IPS-18c (cell line): ENCODE results near the gene MFF.

Source experiments
- H3K4me3 ChIP-seq: 2 replicates; pipeline ENCODE4 v1.7.0; 2013; ENCODE audit warnings: low read depth, mild to moderate bottlenecking, low read length, moderate library complexity; ENCODE audit not compliant: insufficient read depth
- H3K9me3 ChIP-seq: one replicate; pipeline ENCODE4 v1.6.1; 2013; ENCODE audit warnings: mild to moderate bottlenecking, low read length, moderate library complexity; ENCODE audit not compliant: control insufficient read depth, insufficient read depth

MFF gene

GRCh38 chr2:227389231-227389630, 64.2 kb downstream of the MFF start:
- no peak overlapping the region for H3K4me3 ChIP-seq
- H3K9me3 ChIP-seq = no peaks in the 10 kb centered on the region

- Histone ChIP-seq H3K9me3 (no peaks in the 10 kb centered on the region), H3K4me3 (no peak overlapping the region)
Measured at GRCh38 chr2:227389661-227390060, 64.6 kb downstream of the MFF start.

DNA sequence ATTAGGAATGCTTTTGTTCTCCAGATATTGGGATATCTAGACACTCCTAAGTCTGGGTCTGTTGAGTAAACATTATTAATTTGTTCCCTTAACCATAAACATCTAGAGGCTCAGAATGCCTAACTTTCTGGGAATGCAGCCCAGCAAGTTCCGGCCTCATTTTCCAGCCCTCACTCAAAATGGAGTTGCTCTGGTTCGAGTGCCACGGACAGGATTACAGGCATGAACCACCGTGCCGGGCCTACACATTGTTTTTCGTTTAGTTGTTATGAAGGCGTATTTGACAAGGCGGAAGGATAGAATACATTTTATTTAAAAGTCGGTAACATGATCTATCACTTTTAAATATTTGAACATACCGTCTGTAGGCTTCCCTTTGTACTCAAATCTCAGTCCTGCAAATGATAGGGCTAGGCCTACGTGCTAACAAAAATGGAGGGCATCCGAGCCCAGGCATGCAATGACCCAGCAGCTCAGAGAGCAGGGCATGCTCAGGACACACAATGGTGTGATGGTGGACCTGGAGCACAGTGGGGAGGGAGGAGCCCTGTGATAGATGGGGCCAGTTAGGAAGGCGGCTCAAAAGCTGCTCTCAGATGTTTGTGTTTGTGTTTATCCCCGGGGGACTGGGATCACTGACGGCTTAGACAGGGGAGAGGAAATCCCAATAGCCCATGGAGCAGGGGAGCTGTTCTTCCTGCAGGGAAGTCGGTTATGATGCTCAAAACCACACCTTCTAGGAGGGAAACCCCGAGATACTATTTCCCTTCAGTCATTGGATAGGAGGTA, 65.6 kb downstream of the MFF start:
- H3K4me3 ChIP-seq = no peak overlapping the region

DNA sequence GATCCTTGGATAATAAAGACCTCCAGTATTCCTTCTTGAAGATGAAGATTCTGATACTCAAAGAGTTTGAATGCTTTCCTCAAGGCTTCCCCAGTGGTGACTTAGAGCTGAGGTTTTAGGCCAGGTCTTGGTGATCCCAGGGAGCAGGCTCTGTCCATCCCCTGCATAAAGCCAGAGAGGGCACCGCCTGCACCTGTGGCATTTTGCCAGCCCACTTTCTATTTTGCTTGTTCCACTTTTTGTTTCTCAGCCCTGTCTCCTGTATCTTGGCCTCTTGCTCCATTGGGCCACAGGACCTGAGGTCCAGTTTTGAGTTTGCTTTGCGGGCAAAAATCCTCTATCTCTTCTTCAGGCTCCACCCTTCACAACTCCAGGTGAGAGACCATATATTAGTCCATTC, 69.3 kb downstream of the MFF start:
- Histone ChIP-seq H3K9me3 (no peaks in the 10 kb centered on the region), H3K4me3 (no peak overlapping the region)

More for the DNA sequence above, 65.6 kb downstream of the MFF start:
- no peaks in the 10 kb centered on the region for H3K9me3 ChIP-seq

GRCh38 chr2:227395556-227395955, 70.5 kb downstream of the MFF start:
- H3K9me3 ChIP-seq = no peaks in the 10 kb centered on the region

DNA sequence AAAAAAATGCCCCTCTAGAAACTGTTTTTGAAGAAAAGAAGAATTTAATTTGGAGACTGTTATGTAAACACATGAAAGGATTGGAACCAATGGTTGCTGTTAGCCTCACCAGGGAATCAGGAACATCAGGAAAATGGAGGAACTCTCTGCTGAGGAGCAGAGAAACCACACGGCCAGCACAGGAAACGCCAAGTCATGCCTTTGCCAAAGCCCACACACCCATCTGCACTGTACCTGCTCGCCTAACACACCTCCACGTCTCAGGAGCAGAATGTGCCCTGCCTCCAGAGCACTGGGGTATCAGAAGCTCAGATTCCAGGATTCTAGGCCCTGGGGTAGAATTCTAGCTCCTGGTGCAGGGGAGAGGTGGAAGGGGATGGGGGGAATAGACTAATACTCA, 72.5 kb downstream of the MFF start:
- Histone ChIP-seq H3K9me3 (no peaks in the 10 kb centered on the region), H3K4me3 (no peak overlapping the region)

More at GRCh38 chr2:227395556-227395955, 70.5 kb downstream of the MFF start:
- H3K4me3 ChIP-seq = no peak overlapping the region

- no peaks in the 10 kb centered on the region for H3K9me3 ChIP-seq
- no peak overlapping the region for H3K4me3 ChIP-seq
Measured at GRCh38 chr2:227398684-227399670, 73.9 kb downstream of the MFF start.

GRCh38 chr2:227401550-227401949, 76.5 kb downstream of the MFF start:
- Histone ChIP-seq H3K9me3 (no peaks in the 10 kb centered on the region), H3K4me3 (no peak overlapping the region)

GRCh38 chr2:227402321-227402720, 77.3 kb downstream of the MFF start:
- H3K4me3 ChIP-seq = no peak overlapping the region
- no peaks in the 10 kb centered on the region for H3K9me3 ChIP-seq

DNA sequence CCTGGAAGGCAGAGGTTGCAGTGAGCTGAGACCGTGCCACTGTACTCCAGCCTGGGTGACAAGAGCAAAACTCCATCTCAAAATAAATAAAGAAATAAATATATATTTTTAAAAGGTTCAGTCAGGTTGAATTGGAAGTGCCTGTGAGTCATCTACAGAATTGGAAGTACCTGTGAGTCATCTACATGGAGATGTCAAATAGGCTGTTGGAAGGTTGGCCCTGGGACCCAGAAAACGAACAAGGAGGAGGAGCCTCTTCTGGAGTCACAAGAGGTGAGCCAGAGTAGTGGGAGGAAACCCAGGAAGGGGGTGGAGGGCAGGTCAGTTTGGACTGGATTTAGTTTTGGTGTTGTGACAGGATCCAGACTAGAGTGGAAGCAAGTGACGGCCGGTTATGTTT, 77.9 kb downstream of the MFF start:
- no peaks in the 10 kb centered on the region for H3K9me3 ChIP-seq
- no peak overlapping the region for H3K4me3 ChIP-seq

GRCh38 chr2:227404585-227405271, 79.7 kb downstream of the MFF start:
- H3K4me3 ChIP-seq = no peak overlapping the region

GRCh38 chr2:227406177-227407031, 81.4 kb downstream of the MFF start:
- no peaks in the 10 kb centered on the region for H3K9me3 ChIP-seq
- H3K4me3 ChIP-seq = no peak overlapping the region

More at GRCh38 chr2:227404585-227405271, 79.7 kb downstream of the MFF start:
- H3K9me3 ChIP-seq = no peaks in the 10 kb centered on the region
